Nephron (organoid): ENCODE data around the gene CD59.

Experiments
- H3K27ac Mint-ChIP-seq, 3 experiments: 2 replicates each; pipeline ENCODE4 v1.8.0; 2020; ENCODE audit warnings: mixed read lengths in 3 of 3, mild to moderate bottlenecking in 2 of 3, moderate library complexity in 1 of 3
- H3K27me3 Mint-ChIP-seq: 2 replicates; pipeline ENCODE4 v1.8.0; 2021; ENCODE audit warnings: low read depth, mild to moderate bottlenecking, moderate library complexity, mixed read lengths
- H3K36me3 Mint-ChIP-seq: 2 replicates; pipeline ENCODE4 v1.8.0; 2020; ENCODE audit warnings: low read depth, mixed read lengths
- H3K4me1 Mint-ChIP-seq: 2 replicates; pipeline ENCODE4 v1.8.0; 2020; ENCODE audit warnings: mixed read lengths
- H3K4me3 Mint-ChIP-seq, 3 experiments: 2 replicates each; pipeline ENCODE4 v1.8.0; 2020; ENCODE audit warnings: mild to moderate bottlenecking in 3 of 3, mixed read lengths in 3 of 3, moderate library complexity in 2 of 3
- H3K9me3 Mint-ChIP-seq: 2 replicates; pipeline ENCODE4 v1.8.0; 2020; ENCODE audit warnings: mixed read lengths
- TF ChIP-seq, protein P1 (sequence below), 3 experiments: fragments of 200-600 bp; sonication (generic); IDR thresholded peaks; one replicate each; pipeline ENCODE4 v1.5.0; 2021; ENCODE audit warnings: antibody characterized with exemption in 3 of 3; ENCODE audit not compliant: unreplicated experiment in 3 of 3

The CD59 gene, protein sequence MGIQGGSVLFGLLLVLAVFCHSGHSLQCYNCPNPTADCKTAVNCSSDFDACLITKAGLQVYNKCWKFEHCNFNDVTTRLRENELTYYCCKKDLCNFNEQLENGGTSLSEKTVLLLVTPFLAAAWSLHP

DNA sequence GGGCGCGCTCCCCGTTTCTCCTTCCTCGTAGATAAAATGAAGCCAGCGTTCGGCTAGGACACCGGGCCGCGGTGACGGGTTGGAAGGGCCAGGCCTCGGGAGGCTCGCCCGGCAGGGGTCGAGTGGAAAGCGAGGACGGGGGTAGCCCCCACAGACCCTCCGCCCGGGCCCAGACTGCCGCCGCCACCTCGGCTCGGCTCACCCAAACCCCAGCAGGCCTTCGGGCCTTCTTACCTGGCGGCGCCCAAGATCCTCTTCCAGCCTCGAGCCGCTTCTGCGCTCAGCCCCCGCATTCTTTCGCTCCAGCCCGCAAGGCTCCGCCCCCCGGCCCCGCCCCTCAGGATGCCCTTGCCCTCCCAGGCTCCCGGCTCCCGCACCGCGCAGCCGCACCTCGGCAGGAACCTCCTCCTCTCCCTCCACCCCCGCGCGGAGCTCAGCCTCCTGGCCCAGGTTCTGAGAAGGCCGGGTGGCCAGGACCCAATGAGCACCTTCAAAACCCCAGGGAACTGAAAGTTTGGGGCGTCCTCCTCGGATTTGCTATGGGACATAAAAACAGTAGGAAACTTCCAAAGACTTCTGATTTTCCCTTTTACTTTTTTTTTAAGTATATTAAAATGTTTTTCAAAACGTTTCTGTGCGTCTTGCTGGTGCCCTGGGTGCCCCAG lies at the start of gene CD59:
Gene CD59 (minus strand): TSS at position 276 of the 665 bp plus-strand sequence. CDS start 13,978 bp downstream, outside the sequence.
- Mint-ChIP-seq H3K9me3 (no peaks in the 10 kb centered on the region), H3K36me3 (peaks cover 22% of the 10 kb centered on the region), H3K27ac (peak within 1 kb of the TSS; percentile 65 to 76 (median 67)), H3K4me3 (peak within 1 kb of the TSS; percentile 88 to 95 (median 92)), H3K27me3 (peaks cover 3% of the 10 kb centered on the region), H3K4me1 (peaks cover 48% of the 10 kb centered on the region)
- TF ChIP-seq, protein P1, sequence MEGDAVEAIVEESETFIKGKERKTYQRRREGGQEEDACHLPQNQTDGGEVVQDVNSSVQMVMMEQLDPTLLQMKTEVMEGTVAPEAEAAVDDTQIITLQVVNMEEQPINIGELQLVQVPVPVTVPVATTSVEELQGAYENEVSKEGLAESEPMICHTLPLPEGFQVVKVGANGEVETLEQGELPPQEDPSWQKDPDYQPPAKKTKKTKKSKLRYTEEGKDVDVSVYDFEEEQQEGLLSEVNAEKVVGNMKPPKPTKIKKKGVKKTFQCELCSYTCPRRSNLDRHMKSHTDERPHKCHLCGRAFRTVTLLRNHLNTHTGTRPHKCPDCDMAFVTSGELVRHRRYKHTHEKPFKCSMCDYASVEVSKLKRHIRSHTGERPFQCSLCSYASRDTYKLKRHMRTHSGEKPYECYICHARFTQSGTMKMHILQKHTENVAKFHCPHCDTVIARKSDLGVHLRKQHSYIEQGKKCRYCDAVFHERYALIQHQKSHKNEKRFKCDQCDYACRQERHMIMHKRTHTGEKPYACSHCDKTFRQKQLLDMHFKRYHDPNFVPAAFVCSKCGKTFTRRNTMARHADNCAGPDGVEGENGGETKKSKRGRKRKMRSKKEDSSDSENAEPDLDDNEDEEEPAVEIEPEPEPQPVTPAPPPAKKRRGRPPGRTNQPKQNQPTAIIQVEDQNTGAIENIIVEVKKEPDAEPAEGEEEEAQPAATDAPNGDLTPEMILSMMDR (IDR thresholded peaks at IDR 0.05; ENCODE audit: unreplicated experiment in 3 of 3), result peak in 1 of 3 experiments; percentile 3

DNA sequence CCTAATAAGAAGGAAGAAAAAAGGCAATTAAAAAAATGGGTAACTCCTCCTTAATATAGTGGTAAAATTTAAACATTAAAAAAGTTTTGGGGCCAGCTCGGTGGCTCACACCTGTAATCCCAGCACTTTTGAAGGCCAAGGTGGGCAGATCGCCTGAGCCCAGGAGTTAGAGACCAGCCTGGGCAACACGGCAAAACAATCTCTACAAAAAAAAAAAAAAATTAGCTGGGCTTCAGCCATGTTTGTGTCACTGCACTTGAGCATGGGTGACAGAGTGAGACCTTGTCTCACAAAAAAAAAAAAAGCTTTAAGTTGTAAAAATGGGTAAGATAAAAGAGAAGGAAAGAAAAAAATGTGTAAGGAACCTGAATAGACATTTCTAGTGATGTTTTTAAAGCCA lies 49.4 kb upstream of the CD59 start:
- TF ChIP-seq, protein P1 (IDR thresholded peaks at IDR 0.05; ENCODE audit: unreplicated experiment in 3 of 3), result no peak
- H3K27me3 Mint-ChIP-seq, result peaks cover 15% of the 10 kb centered on the region
- H3K4me1 Mint-ChIP-seq, result peaks cover 5% of the 10 kb centered on the region
- H3K27ac Mint-ChIP-seq, result no peak overlapping the region
- no peaks in the 10 kb centered on the region for H3K9me3 Mint-ChIP-seq
- H3K36me3 Mint-ChIP-seq, result no peaks in the 10 kb centered on the region
- no peak overlapping the region for H3K4me3 Mint-ChIP-seq

DNA sequence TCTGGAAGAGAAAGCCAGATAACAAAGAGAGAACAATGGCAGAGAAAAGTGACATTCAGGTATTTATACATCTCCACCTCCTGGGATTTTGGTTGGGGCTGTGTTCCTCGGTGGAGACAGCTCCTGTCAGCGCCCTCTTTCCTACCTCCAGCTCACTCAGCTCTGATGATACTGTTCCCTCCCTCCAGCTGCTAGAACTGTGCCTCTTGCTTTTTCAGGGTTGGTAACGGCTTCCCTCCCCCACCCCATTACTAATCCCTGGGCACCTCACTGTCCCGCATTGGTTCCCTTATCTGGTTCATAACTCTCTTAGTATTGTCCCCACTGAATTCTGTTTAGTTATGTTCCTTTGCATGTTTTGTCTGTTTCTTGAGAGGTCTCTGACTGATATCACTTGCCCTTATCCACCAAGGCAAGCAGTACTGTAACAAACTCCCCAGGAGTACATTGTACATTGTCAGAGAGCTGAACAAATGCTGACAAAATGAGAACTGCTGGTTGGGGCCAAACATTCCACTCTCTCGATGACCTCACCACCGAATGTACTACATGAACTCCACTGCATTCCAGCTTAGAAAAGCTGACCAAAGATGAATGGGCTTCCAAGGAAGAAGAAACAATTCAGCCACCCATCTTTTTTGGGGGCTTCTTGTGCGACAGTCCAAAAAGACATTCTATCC lies 43.8 kb upstream of the CD59 start:
- TF ChIP-seq, protein P1 (IDR thresholded peaks at IDR 0.05; ENCODE audit: unreplicated experiment in 3 of 3), result no peak
- Mint-ChIP-seq H3K4me1 (peaks cover 28% of the 10 kb centered on the region), H3K4me3 (peak overlapping the region in 2 of 3 experiments; percentile 8 to 10), H3K36me3 (no peaks in the 10 kb centered on the region), H3K27me3 (peaks cover 16% of the 10 kb centered on the region), H3K27ac (peak overlapping the region; percentile 21 to 63 (median 34)), H3K9me3 (no peaks in the 10 kb centered on the region)

DNA sequence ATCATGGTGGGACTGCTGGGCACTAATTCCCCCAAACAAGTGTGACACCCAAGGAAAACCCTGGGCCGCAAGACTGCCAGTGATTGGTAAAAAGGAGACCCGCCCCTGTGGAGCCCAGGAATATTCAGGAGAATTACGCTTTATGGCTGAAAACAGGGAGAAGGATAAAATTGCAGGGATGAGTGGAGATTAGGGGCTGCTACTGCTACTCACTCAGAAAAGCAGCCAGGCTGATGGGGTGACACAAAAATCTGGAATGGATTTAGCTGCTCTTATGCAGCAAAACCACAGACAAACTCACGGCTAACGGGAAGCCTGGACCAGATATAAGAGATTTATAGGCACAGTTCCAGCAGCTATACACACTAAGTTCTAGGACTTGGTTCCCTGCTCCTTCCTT lies 42.5 kb upstream of the CD59 start:
- H3K9me3 Mint-ChIP-seq, result no peaks in the 10 kb centered on the region
- H3K4me1 Mint-ChIP-seq, result peaks cover 30% of the 10 kb centered on the region
- H3K36me3 Mint-ChIP-seq, result no peaks in the 10 kb centered on the region
- H3K4me3 Mint-ChIP-seq, result peak overlapping the region in 2 of 3 experiments; percentile 22 to 66
- TF ChIP-seq, protein P1 (IDR thresholded peaks at IDR 0.05; ENCODE audit: unreplicated experiment in 3 of 3), result no peak
- peaks cover 16% of the 10 kb centered on the region for H3K27me3 Mint-ChIP-seq
- peak overlapping the region in 2 of 3 experiments; percentile 35 to 72 for H3K27ac Mint-ChIP-seq

DNA sequence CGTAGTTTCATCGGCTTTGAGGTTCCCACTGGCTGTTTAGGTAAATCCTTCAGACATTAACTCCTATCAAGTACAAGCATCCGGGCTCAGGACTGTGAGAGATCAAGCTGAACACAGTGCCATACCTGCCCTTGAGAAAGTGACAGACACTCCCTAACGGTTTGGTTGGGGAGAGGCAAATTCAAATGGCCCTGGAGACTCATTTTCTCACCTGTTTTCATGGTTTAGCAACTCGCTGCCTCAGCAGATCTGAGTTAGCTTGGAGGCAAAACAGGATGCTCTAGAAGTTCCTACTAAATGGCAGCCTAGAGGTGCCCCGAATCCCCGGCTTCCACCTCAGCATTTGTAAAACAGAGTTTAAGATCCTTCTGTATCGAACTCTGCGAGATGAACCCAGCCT lies 41.7 kb upstream of the CD59 start:
- Mint-ChIP-seq H3K36me3 (no peaks in the 10 kb centered on the region), H3K4me3 (no peak overlapping the region), H3K9me3 (no peaks in the 10 kb centered on the region), H3K27me3 (peaks cover 16% of the 10 kb centered on the region), H3K27ac (no peak overlapping the region), H3K4me1 (peaks cover 31% of the 10 kb centered on the region)
- TF ChIP-seq, protein P1 (IDR thresholded peaks at IDR 0.05; ENCODE audit: unreplicated experiment in 3 of 3), result no peak
